Neural cell (in vitro differentiated cells): ENCODE data around the gene AMPH. TPM values are rescaled to one million over a fixed set of nuclear protein-coding genes. Genes with fewer than 3 reads are reported as not detected.

Experiments used
- H2AFZ ChIP-seq: fragments of 200-600, 300-800 bp; sonication (generic), shearing (Covaris generic); 2 replicates; pipeline ENCODE4 v1.6.0; 2014; ENCODE audit warnings: low read depth, mild to moderate bottlenecking, antibody characterized with exemption, low read length, moderate library complexity
- H3F3A ChIP-seq: fragments of 200-600 bp; shearing (Covaris generic); 2 replicates; pipeline ENCODE4 v1.6.1; 2016; ENCODE audit warnings: mild to moderate bottlenecking, moderate library complexity, mixed read lengths, antibody characterized with exemption, low read length; ENCODE audit not compliant: insufficient read depth, poor library complexity, severe bottlenecking
- H3K27ac ChIP-seq: fragments of 200-600, 300-800 bp; sonication (generic), shearing (Covaris generic); 2 replicates; pipeline ENCODE4 v1.5.1; 2014; ENCODE audit warnings: mild to moderate bottlenecking, low read length, moderate library complexity
- H3K27me3 ChIP-seq: fragments of 300-800, 200-600 bp; sonication (generic), shearing (Covaris generic); 2 replicates; pipeline ENCODE4 v1.6.0; 2014; ENCODE audit warnings: mild to moderate bottlenecking, low read depth, low read length, moderate library complexity; ENCODE audit not compliant: insufficient read depth
- H3K36me3 ChIP-seq: fragments of 300-800, 200-600 bp; sonication (generic), shearing (Covaris generic); 2 replicates; pipeline ENCODE4 v1.5.1; 2014; ENCODE audit warnings: mild to moderate bottlenecking, antibody characterized with exemption, low read length, moderate library complexity; ENCODE audit not compliant: insufficient read depth
- H3K4me2 ChIP-seq: fragments of 300-800, 200-600 bp; sonication (generic), shearing (Covaris generic); 2 replicates; pipeline ENCODE4 v1.6.0; 2014; ENCODE audit warnings: mild to moderate bottlenecking, low read length
- H3K4me3 ChIP-seq: fragments of 300-800, 200-600 bp; sonication (generic), shearing (Covaris generic); 2 replicates; pipeline ENCODE4 v1.5.1; 2014; ENCODE audit warnings: mild to moderate bottlenecking, low read length, moderate library complexity
- H3K79me2 ChIP-seq: fragments of 200-600 bp; shearing (Covaris generic); replicated peaks from 2 replicates; pipeline ENCODE4 v1.6.0; 2014; ENCODE audit warnings: mild to moderate bottlenecking, low read length, moderate library complexity; ENCODE audit not compliant: insufficient read depth
- H3K9ac ChIP-seq: fragments of 300-800, 200-600 bp; sonication (generic), shearing (Covaris generic); 2 replicates; pipeline ENCODE4 v1.6.1; 2016; ENCODE audit warnings: mild to moderate bottlenecking, low read length, mixed read lengths
- H3K9me2 ChIP-seq: fragments of 200-600 bp; shearing (Covaris generic); 2 replicates; pipeline ENCODE4 v1.6.1; 2016; ENCODE audit warnings: mild to moderate bottlenecking, low read length, mixed read lengths; ENCODE audit not compliant: insufficient read depth
- H3K9me3 ChIP-seq: fragments of 200-600, 300-800 bp; sonication (generic), shearing (Covaris generic); 2 replicates; pipeline ENCODE4 v1.6.1; 2016; ENCODE audit warnings: mild to moderate bottlenecking, mixed run types, low read length, moderate library complexity, mixed read lengths
- H4K20me1 ChIP-seq: fragments of 200-600 bp; shearing (Covaris generic); 2 replicates; pipeline ENCODE4 v1.6.1; 2016; ENCODE audit warnings: mild to moderate bottlenecking, mixed run types; ENCODE audit not compliant: insufficient read depth
- CTCF ChIP-seq: fragments of 450-650 bp; IDR thresholded peaks from 2 replicates; pipeline ENCODE4 v1.5.1; 2014; ENCODE audit warnings: antibody characterized with exemption, mild to moderate bottlenecking, moderate library complexity; ENCODE audit not compliant: poor library complexity, severe bottlenecking
- EP300 ChIP-seq: fragments of 450-650 bp; conservative IDR thresholded peaks from 2 replicates; pipeline ENCODE4 v1.6.1; 2014; ENCODE audit warnings: antibody characterized with exemption, mild to moderate bottlenecking, moderate library complexity; ENCODE audit not compliant: poor library complexity, severe bottlenecking
- EZH2 ChIP-seq: fragments of 200-600, 300-800 bp; shearing (Covaris generic), sonication (generic); IDR thresholded peaks from 2 replicates; pipeline ENCODE4 v1.6.1; 2014; ENCODE audit warnings: antibody characterized with exemption, low read length, borderline replicate concordance, mild to moderate bottlenecking; ENCODE audit not compliant: insufficient read depth, poor library complexity, severe bottlenecking
- MXI1 ChIP-seq: fragments of 450-650 bp; conservative IDR thresholded peaks from 2 replicates; pipeline ENCODE4 v1.6.1; 2014; ENCODE audit warnings: antibody characterized with exemption, mild to moderate bottlenecking; ENCODE audit not compliant: poor library complexity, severe bottlenecking
- POLR2AphosphoS5 ChIP-seq: IDR thresholded peaks from 2 replicates; pipeline ENCODE4 v1.6.1; 2012
- RAD21 ChIP-seq: fragments of 450-650 bp; conservative IDR thresholded peaks from 2 replicates; pipeline ENCODE4 v1.6.1; 2014; ENCODE audit warnings: antibody characterized with exemption, mild to moderate bottlenecking, moderate library complexity
- REST ChIP-seq: IDR thresholded peaks from 2 replicates; pipeline ENCODE4 v1.6.1; 2012; ENCODE audit warnings: borderline replicate concordance
- SMC3 ChIP-seq: fragments of 450-650 bp; conservative IDR thresholded peaks from 2 replicates; pipeline ENCODE4 v1.6.1; 2014; ENCODE audit warnings: antibody characterized with exemption, mild to moderate bottlenecking, moderate library complexity; ENCODE audit not compliant: poor library complexity
- TAF1 ChIP-seq: IDR thresholded peaks from 2 replicates; pipeline ENCODE4 v1.6.1; 2012; ENCODE audit warnings: low read depth
- polyA plus RNA-seq: library from polyadenylated mRNA; depleted of rRNA; stranded (reverse); fragments of >200 nt; gene quantifications from 2 replicates; pipeline ENCODE4 v1.2.3, GENCODE V29; 2014

Gene AMPH
- polyA plus RNA-seq, 1 donor from 2014 or later: 33.7 TPM

- TF ChIP-seq SMC3 (no peak), MXI1 (no peak), EP300 (no peak), REST (no peak)
- no peaks in the 10 kb centered on the region for H3K27me3 ChIP-seq
- H3K4me3 ChIP-seq: no peak overlapping the region
- H3K36me3 ChIP-seq: no peaks in the 10 kb centered on the region
- H4K20me1 ChIP-seq: no peaks in the 10 kb centered on the region
- H3K9me2 ChIP-seq: no peaks in the 10 kb centered on the region
- no peak overlapping the region for H3K27ac ChIP-seq
- H3K4me2 ChIP-seq: no peak overlapping the region
- peaks cover 2% of the 10 kb centered on the region for H3K9me3 ChIP-seq
- H2AFZ ChIP-seq: no peak overlapping the region
- H3K9ac ChIP-seq: no peak overlapping the region
- H3F3A ChIP-seq: no peaks in the 10 kb centered on the region
- no peaks in the 10 kb centered on the region for H3K79me2 ChIP-seq
Observed at GRCh38 chr7:38520741-38521140, 110.4 kb downstream of the AMPH start.

GRCh38 chr7:38518541-38518940, 112.6 kb downstream of the AMPH start:
- Histone ChIP-seq H3K9me3 (peaks cover 2% of the 10 kb centered on the region), H3K79me2 (no peaks in the 10 kb centered on the region), H3K4me2 (no peak overlapping the region), H3K36me3 (no peaks in the 10 kb centered on the region), H3F3A (no peaks in the 10 kb centered on the region), H3K27me3 (no peaks in the 10 kb centered on the region), H3K9ac (no peak overlapping the region), H2AFZ (no peak overlapping the region), H3K9me2 (no peaks in the 10 kb centered on the region), H4K20me1 (no peaks in the 10 kb centered on the region), H3K4me3 (no peak overlapping the region), H3K27ac (no peak overlapping the region)
- TF ChIP-seq RAD21 (no peak), EP300 (no peak), SMC3 (no peak), TAF1 (no peak), REST (no peak), POLR2AphosphoS5 (no peak), EZH2 (no peak), MXI1 (no peak), CTCF (no peak)
